ENCODE results near the gene CTAGE9.

- TF ChIP-seq CTCF (IDR thresholded peaks at IDR 0.05) (no peak), POLR2A (IDR thresholded peaks at IDR 0.05) (no peak), POLR2AphosphoS5 (IDR thresholded peaks at IDR 0.05) (no peak)
These were observed 48.1 kb upstream of the CTAGE9 start for GRCh38 chr6:131758920-131759319.
